NT2/D1 (cell line): Measurements from ENCODE around the gene ZNF737.
A peak's percentile ranks its signal among the peaks of the same experiment; 100 is the strongest.
"Not testable (repeated sequence)": the region's sequence is repeated elsewhere in the genome, so short reads cannot be mapped to it uniquely, and the experiment has no call there.

Experiments used
- DNase-seq: peaks from one replicate; pipeline ENCODE4 v3.0.0-alpha.2; 2011; ENCODE audit warnings: low read depth, low spot score
- H3K27me3 ChIP-seq: 2 replicates; pipeline ENCODE4 v1.6.0; 2011; ENCODE audit warnings: mild to moderate bottlenecking; ENCODE audit not compliant: insufficient read length, insufficient read depth
- H3K36me3 ChIP-seq: 2 replicates; pipeline ENCODE4 v1.6.1; 2011; ENCODE audit warnings: mild to moderate bottlenecking, low read length, mixed read lengths; ENCODE audit not compliant: insufficient read depth, insufficient read length
- H3K4me1 ChIP-seq: 2 replicates; pipeline ENCODE4 v1.5.1; 2011; ENCODE audit not compliant: insufficient read depth, insufficient read length
- H3K4me3 ChIP-seq: 2 replicates; pipeline ENCODE4 v1.5.1; 2011; ENCODE audit warnings: low read depth; ENCODE audit not compliant: insufficient read length
- H3K9ac ChIP-seq: 2 replicates; pipeline ENCODE4 v1.6.0; 2011; ENCODE audit warnings: low read depth; ENCODE audit not compliant: insufficient read length
- H3K9me3 ChIP-seq: 2 replicates; pipeline ENCODE4 v1.5.1; 2011; ENCODE audit warnings: mild to moderate bottlenecking, low read length; ENCODE audit not compliant: insufficient read depth
- SUZ12 ChIP-seq: IDR thresholded peaks from 2 replicates; pipeline ENCODE4 v1.6.1; 2011; ENCODE audit not compliant: insufficient read length, insufficient read depth; ENCODE audit errors: extremely low read depth
- YY1 ChIP-seq: IDR thresholded peaks from 2 replicates; pipeline ENCODE4 v1.6.1; 2011; ENCODE audit not compliant: insufficient read length, insufficient read depth
- ZNF274 ChIP-seq: IDR thresholded peaks from 2 replicates; pipeline ENCODE4 v1.6.1; 2011; ENCODE audit warnings: mild to moderate bottlenecking, low read depth, low read length

The ZNF737 gene

DNA sequence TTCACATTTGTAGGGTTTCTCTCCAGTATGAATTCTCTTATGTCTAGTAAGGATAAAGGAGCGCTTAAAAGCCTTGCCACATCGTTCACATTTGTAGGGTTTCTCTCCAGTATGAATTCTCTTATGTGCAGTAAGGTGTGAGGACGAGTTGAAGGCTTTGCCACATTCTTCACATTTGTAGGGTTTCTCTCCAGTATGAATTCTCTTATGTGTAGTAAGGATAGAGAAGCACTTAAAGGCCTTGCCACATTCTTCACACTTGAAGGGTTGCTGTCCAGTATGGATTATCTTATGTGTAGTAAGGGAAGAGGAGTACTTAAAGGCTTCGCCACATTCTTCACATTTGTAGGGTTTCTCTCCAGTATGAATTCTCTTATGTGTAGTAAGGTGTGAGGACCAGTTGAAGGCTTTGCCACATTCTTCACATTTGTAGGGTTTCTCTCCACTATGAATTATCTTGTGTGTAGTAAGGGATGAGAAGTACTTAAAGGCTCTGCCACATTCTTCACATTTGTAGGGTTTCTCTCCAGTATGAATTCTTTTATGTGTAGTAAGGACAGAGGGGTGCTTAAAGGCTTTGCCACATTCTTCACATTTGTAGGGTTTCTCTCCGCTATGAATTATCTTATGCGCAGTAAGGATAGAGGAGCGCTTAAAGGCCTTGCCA lies 20.8 kb downstream of the ZNF737 start:
- H3K4me1 ChIP-seq, H3K4me3 ChIP-seq, H3K9ac ChIP-seq, DNase-seq, H3K27me3 ChIP-seq: not testable (repeated sequence)
- Histone ChIP-seq H3K9me3 (peaks cover 100% of the 10 kb centered on the region), H3K36me3 (peaks cover 74% of the 10 kb centered on the region)
- peak; percentile 96 for TF ChIP-seq ZNF274

DNA sequence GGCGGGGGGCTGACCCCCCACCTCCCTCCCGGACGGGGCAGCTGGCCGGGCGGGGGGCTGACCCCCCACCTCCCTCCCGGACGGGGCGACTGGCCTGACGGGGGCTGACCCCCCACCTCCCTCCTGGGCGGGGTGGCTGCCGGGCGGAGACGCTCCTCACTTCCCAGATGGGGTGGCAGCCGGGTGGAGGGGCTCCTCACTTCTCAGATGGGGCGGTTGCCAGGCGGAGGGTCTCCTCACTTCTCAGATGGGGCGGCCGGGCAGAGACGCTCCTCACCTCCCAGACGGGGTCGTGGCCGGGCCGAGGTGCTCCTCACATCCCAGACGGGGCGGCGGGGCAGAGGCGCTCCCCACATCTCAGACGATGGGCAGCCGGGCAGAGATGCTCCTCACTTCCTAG lies 35.3 kb downstream of the ZNF737 start:
- not testable (repeated sequence) for H3K36me3 ChIP-seq
- H3K9me3 ChIP-seq: peaks cover 24% of the 10 kb centered on the region

GRCh38 chr19:20513189-20513904 lies 52.2 kb downstream of the ZNF737 start:
- no peaks in the 10 kb centered on the region for H3K4me1 ChIP-seq
- no peak overlapping the region for H3K9ac ChIP-seq
- H3K36me3 ChIP-seq: no peaks in the 10 kb centered on the region
- no peak for TF ChIP-seq SUZ12
- TF ChIP-seq YY1: no peak
- TF ChIP-seq ZNF274: no peak
- peaks cover 29% of the 10 kb centered on the region; the same call in 1 of the 2 replicates for H3K9me3 ChIP-seq
- DNase-seq: no peak
- no peaks in the 10 kb centered on the region for H3K27me3 ChIP-seq
- H3K4me3 ChIP-seq: no peak overlapping the region

More for the DNA sequence above, 35.3 kb downstream of the ZNF737 start:
- not testable (repeated sequence) for DNase-seq, H3K4me1 ChIP-seq, H3K27me3 ChIP-seq, H3K9ac ChIP-seq, H3K4me3 ChIP-seq

GRCh38 chr19:20503476-20503875 lies 62.1 kb downstream of the ZNF737 start:
- no peak overlapping the region for H3K9ac ChIP-seq
- no peak overlapping the region for H3K4me3 ChIP-seq
- TF ChIP-seq YY1 (no peak), SUZ12 (no peak), ZNF274 (no peak)
- DNase-seq: no peak
- H3K36me3 ChIP-seq: no peaks in the 10 kb centered on the region
- H3K27me3 ChIP-seq: no peaks in the 10 kb centered on the region
- peaks cover 24% of the 10 kb centered on the region for H3K9me3 ChIP-seq
- no peaks in the 10 kb centered on the region for H3K4me1 ChIP-seq
